ENCODE data around the gene PKN3. TPM values are rescaled to one million over a fixed set of nuclear protein-coding genes. Genes with fewer than 3 reads are reported as not detected.

Gene PKN3
- total and polyA plus RNA-seq, 2 of the 13 experiments (the other 11 are each of a cell fraction or from before 2014, with no cell fraction given) = 10.5 to 13.2 TPM

DNA sequence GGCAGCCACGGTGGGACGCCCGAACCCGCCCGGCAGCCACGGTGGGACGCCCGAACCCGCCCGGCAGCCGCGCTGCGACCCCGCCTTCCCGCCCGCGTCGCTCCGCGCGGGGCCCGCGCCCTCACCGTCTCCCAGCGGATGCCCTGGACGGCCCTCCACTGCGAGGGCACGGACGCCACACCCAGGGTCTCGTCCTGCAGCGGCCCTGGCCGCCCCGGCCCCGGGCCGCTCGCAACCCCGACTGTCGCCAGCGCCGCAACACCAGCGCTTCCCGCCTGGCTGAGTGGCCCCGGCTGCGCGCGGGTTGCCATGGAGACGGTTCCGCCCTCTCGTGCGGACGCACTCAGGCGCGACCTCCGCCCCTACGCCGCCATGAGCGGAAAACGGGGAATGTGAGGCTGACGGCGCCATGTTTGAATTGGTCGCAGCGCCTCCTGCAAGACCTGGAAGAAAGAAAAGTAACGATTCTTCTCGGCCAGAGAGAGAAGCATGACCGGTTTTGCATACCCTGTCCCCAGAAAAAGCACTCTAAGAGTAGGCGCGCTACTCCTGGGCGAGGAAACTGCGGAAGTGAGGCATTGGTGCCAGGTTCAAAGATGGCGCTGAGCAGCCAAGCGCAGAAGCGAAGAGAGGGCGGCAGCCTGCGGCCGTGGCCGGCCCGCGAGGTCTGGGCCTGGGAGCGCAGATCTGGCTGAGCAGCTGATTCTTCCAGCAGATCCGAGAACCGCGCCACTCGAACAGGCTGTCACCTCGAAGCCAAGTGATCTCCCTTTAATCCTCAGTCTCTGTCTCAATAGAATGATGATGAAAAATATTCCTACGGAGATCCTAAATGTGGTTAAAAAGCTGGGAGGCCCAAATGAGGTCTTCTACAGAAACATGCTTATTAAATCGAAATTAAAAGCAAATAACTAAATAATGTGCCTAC lies 45.6 kb upstream of the PKN3 start, which contains the start of gene DYNC2I2 (continued):
- TF ChIP-seq ZXDC (CRISPR knock-in tag; IDR thresholded peaks at IDR 0.05) = no peak
- TF ChIP-seq MYC (CRISPR knock-in tag; IDR thresholded peaks at IDR 0.05; ENCODE audit: borderline replicate concordance) = peak; percentile 92
- TF ChIP-seq HNRNPLL (IDR thresholded peaks at IDR 0.05; ENCODE audit: low read depth, low read length, poor library complexity, severe bottlenecking) = peak; percentile 91
- no peak for TF ChIP-seq ZFYVE20 (CRISPR knock-in tag; IDR thresholded peaks at IDR 0.05; ENCODE audit: borderline replicate concordance, low read depth)
- TF ChIP-seq, protein P1, sequence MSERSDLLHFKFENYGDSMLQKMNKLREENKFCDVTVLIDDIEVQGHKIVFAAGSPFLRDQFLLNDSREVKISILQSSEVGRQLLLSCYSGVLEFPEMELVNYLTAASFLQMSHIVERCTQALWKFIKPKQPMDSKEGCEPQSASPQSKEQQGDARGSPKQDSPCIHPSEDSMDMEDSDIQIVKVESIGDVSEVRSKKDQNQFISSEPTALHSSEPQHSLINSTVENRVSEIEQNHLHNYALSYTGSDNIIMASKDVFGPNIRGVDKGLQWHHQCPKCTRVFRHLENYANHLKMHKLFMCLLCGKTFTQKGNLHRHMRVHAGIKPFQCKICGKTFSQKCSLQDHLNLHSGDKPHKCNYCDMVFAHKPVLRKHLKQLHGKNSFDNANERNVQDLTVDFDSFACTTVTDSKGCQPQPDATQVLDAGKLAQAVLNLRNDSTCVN (CRISPR knock-in tag; IDR thresholded peaks at IDR 0.05; ENCODE audit: borderline replicate concordance) = peak; percentile 56; the same call in 1 of the 2 replicates
- no peak for TF ChIP-seq TBL1XR1 (IDR thresholded peaks at IDR 0.05; ENCODE audit: borderline replicate concordance, low read length, partially characterized antibody)
- peak; percentile 68 for TF ChIP-seq TFE3 (CRISPR knock-in tag; IDR thresholded peaks at IDR 0.05)
- no peak for TF ChIP-seq CEBPB (IDR thresholded peaks at IDR 0.05; ENCODE audit: borderline replicate concordance, low read depth, low read length)
- no peak for TF ChIP-seq NCOA5 (CRISPR knock-in tag; IDR thresholded peaks at IDR 0.05)
- no peak; the same call in 1 of the 2 replicates for TF ChIP-seq RELA (CRISPR knock-in tag; IDR thresholded peaks at IDR 0.05)
- TF ChIP-seq ZNF709 (CRISPR knock-in tag; IDR thresholded peaks at IDR 0.05) = peak; percentile 86; the same call in 1 of the 2 replicates
- no peak for TF ChIP-seq ZNF615 (CRISPR knock-in tag; IDR thresholded peaks at IDR 0.05; ENCODE audit: borderline replicate concordance)
- peak; percentile 71; the same call in 1 of the 2 replicates for TF ChIP-seq FOXK1 (CRISPR knock-in tag; IDR thresholded peaks at IDR 0.05; ENCODE audit: borderline replicate concordance, low read depth)
- TF ChIP-seq ZNF33A (CRISPR knock-in tag; IDR thresholded peaks at IDR 0.05; ENCODE audit: borderline replicate concordance) = peak; percentile 84; the same call in 1 of the 2 replicates
- TF ChIP-seq ATF7-NPFF (CRISPR knock-in tag; IDR thresholded peaks at IDR 0.05; ENCODE audit: low read depth) = peak; percentile 69; the same call in 1 of the 2 replicates
- TF ChIP-seq BCL3 (CRISPR knock-in tag; IDR thresholded peaks at IDR 0.05) = peak; percentile 86; the same call in 1 of the 2 replicates
- TF ChIP-seq ZNF790 (CRISPR knock-in tag; IDR thresholded peaks at IDR 0.05; ENCODE audit: borderline replicate concordance) = peak; percentile 84; the same call in 1 of the 2 replicates
- no peak for TF ChIP-seq THAP8 (CRISPR knock-in tag; IDR thresholded peaks at IDR 0.05; ENCODE audit: borderline replicate concordance)
- no peak for TF ChIP-seq DNMT3B (CRISPR knock-in tag; conservative IDR thresholded peaks at IDR 0.05)
- no peak for TF ChIP-seq TRIM24 (CRISPR knock-in tag; IDR thresholded peaks at IDR 0.05)
